NB4 (cell line): ENCODE measurements around the gene SLC5A10.

Source experiments
- MYC ChIP-seq: IDR thresholded peaks from 2 replicates; pipeline ENCODE4 v1.6.1; 2011; ENCODE audit warnings: low read depth, low read length
- POLR2A ChIP-seq: IDR thresholded peaks from 2 replicates; pipeline ENCODE4 v1.6.1; 2011; ENCODE audit warnings: mild to moderate bottlenecking; ENCODE audit not compliant: insufficient read length; ENCODE audit errors: extremely low read depth
- TF ChIP-seq, protein P1 (sequence below): IDR thresholded peaks from one replicate; pipeline ENCODE4 v1.5.1; 2012; ENCODE audit warnings: low read depth, low read length
- TF ChIP-seq, protein P2 (sequence below): IDR thresholded peaks from 2 replicates; pipeline ENCODE4 v1.6.1; 2011; ENCODE audit warnings: low read depth, low read length

DNA sequence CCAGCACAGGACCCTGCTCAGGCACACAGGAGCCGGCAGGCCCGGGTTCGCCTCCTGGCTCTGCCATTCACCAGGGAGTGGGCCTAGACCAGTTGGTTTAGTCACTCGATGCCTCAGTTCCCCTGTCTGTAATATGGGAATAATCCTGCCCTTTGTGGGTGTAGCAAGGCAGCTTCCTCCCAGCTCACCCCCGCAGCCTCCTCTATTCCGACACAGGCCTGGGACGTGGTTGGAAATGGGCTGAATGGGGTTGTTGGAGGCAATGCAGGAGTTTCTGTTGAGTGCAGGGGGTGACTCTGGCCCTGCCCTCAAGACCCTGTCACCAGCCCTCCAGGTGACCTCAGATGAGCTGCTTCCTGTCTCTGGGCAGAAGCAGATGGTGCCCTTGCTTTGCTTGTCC, 19.8 kb downstream of the SLC5A10 start:
- no peak for TF ChIP-seq POLR2A
- TF ChIP-seq, protein P1, sequence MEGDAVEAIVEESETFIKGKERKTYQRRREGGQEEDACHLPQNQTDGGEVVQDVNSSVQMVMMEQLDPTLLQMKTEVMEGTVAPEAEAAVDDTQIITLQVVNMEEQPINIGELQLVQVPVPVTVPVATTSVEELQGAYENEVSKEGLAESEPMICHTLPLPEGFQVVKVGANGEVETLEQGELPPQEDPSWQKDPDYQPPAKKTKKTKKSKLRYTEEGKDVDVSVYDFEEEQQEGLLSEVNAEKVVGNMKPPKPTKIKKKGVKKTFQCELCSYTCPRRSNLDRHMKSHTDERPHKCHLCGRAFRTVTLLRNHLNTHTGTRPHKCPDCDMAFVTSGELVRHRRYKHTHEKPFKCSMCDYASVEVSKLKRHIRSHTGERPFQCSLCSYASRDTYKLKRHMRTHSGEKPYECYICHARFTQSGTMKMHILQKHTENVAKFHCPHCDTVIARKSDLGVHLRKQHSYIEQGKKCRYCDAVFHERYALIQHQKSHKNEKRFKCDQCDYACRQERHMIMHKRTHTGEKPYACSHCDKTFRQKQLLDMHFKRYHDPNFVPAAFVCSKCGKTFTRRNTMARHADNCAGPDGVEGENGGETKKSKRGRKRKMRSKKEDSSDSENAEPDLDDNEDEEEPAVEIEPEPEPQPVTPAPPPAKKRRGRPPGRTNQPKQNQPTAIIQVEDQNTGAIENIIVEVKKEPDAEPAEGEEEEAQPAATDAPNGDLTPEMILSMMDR: no peak
- TF ChIP-seq, protein P2, sequence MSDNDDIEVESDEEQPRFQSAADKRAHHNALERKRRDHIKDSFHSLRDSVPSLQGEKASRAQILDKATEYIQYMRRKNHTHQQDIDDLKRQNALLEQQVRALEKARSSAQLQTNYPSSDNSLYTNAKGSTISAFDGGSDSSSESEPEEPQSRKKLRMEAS: no peak
- TF ChIP-seq MYC: no peak
